AG04450 (cell line): ENCODE measurements around the gene ADGRG6. TPM values are rescaled to one million over a fixed set of nuclear protein-coding genes. Genes with fewer than 3 reads are reported as not detected.

Experiments used
- CTCF ChIA-PET: fragments of 300-600, 350-600 bp; formaldehyde crosslinking; extraction: SDS; loops from one replicate; lab custom pipeline; 2022; ENCODE audit warnings: antibody characterized with exemption, inconsistent platforms; lab: Charles Lee
- POLR2A ChIA-PET: fragments of 350-600 bp; formaldehyde crosslinking; extraction: SDS; loops from one replicate; lab custom pipeline; 2021; ENCODE audit warnings: antibody characterized with exemption, inconsistent platforms; lab: Yijun Ruan, JAX
- DNase-seq: peaks from one replicate; pipeline ENCODE4 v3.0.0-alpha.2; 2011; ENCODE audit warnings: low read depth, low spot score
- H3K27ac ChIP-seq: one replicate; pipeline ENCODE4 v1.5.1; 2012; ENCODE audit warnings: low read depth, low read length, control low read depth
- H3K27me3 ChIP-seq: one replicate; pipeline ENCODE4 v1.6.0; 2012; ENCODE audit warnings: low read length; ENCODE audit not compliant: control insufficient read depth, insufficient read depth
- H3K4me3 ChIP-seq: 2 replicates; pipeline ENCODE4 v1.5.1; 2011; ENCODE audit warnings: mild to moderate bottlenecking, low read depth, low read length, control low read depth
- H3K9me3 ChIP-seq: 2 replicates; pipeline ENCODE4 v1.5.1; 2012; ENCODE audit warnings: low read length; ENCODE audit not compliant: control insufficient read depth, insufficient read depth
- polyA plus RNA-seq: library from polyadenylated mRNA; depleted of rRNA; stranded (reverse); fragments of >200 nt; gene quantifications from 2 replicates; pipeline ENCODE4 v1.2.3, GENCODE V29; 2011
- TF ChIP-seq, protein P1 (sequence below): IDR thresholded peaks from 2 replicates; pipeline ENCODE4 v1.5.1; 2011; ENCODE audit warnings: low read depth, low read length, control low read depth, inconsistent platforms

The ADGRG6 gene
- polyA plus RNA-seq, 1 experiment, result 16.2 TPM

DNA sequence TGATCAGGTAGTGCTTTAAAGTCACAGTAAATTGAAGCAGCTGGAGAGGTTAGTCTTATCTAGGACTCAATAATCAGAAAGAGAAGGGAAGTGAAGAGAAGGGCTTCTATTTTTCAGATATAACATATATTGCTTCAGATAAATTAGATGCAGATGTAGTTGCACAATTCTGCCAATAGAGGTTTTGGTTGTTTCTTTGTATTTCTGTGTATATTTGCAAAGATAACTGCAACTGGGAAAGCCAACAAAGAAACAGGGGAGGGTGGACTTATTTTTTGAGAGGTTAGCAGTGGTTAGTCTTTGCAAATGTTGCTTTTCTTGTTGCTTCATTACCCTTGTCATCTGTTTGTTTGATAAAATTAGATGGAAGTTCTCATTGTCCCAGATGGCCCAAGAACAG lies 106.6 kb downstream of the ADGRG6 start:
- no peaks in the 10 kb centered on the region for H3K9me3 ChIP-seq
- H3K4me3 ChIP-seq, result no peak overlapping the region
- ChIA-PET CTCF (no interaction called here), POLR2A (no interaction called here)
- TF ChIP-seq, protein P1, sequence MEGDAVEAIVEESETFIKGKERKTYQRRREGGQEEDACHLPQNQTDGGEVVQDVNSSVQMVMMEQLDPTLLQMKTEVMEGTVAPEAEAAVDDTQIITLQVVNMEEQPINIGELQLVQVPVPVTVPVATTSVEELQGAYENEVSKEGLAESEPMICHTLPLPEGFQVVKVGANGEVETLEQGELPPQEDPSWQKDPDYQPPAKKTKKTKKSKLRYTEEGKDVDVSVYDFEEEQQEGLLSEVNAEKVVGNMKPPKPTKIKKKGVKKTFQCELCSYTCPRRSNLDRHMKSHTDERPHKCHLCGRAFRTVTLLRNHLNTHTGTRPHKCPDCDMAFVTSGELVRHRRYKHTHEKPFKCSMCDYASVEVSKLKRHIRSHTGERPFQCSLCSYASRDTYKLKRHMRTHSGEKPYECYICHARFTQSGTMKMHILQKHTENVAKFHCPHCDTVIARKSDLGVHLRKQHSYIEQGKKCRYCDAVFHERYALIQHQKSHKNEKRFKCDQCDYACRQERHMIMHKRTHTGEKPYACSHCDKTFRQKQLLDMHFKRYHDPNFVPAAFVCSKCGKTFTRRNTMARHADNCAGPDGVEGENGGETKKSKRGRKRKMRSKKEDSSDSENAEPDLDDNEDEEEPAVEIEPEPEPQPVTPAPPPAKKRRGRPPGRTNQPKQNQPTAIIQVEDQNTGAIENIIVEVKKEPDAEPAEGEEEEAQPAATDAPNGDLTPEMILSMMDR, result peak; percentile 28; the same call in 1 of the 2 replicates
- no peak overlapping the region for H3K27ac ChIP-seq
- H3K27me3 ChIP-seq, result no peaks in the 10 kb centered on the region
- no peak for DNase-seq

DNA sequence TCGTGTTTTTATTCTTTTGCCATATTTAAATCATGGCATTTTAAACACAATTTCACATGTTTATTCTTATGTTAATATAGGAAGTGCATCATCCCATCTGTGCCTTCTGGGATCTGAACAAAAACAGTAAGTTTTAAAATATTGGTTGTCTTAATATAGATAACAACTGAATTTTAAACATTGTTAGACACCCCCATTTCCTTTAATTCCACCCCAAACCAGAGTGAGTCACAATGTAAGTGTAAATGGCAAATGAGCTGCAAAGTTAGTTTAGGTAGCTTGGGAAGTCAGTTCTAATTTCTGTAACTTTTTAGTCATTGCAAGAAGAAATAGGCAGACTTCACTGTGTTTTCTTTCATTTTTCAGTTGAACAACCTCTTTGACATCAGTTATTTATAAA lies 108.0 kb downstream of the ADGRG6 start:
- no peak for DNase-seq
- Histone ChIP-seq H3K27ac (no peak overlapping the region), H3K27me3 (no peaks in the 10 kb centered on the region), H3K9me3 (no peaks in the 10 kb centered on the region), H3K4me3 (no peak overlapping the region)
- TF ChIP-seq, protein P1, result no peak
- POLR2A ChIA-PET, result no interaction called here
- CTCF ChIA-PET, result no interaction called here

DNA sequence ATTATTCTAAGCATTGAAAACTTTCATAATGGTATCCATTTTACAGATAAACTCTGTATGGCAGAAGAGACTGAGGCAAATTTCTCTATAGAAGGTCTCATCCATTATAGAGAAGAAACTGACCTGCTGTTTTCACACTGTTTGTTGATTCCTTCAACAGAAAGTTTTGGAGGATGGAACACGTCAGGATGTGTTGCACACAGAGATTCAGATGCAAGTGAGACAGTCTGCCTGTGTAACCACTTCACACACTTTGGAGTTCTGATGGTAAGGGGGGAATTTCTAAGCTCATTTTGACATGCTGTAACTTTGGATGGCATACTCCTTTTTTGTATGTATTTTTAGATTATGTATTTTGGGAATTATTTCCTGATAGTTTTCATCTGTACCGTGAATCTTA lies 109.3 kb downstream of the ADGRG6 start:
- no peaks in the 10 kb centered on the region for H3K9me3 ChIP-seq
- H3K27me3 ChIP-seq, result no peaks in the 10 kb centered on the region
- DNase-seq, result no peak
- ChIA-PET CTCF (no interaction called here), POLR2A (no interaction called here)
- TF ChIP-seq, protein P1, result no peak
- no peak overlapping the region for H3K27ac ChIP-seq
- H3K4me3 ChIP-seq, result no peak overlapping the region

DNA sequence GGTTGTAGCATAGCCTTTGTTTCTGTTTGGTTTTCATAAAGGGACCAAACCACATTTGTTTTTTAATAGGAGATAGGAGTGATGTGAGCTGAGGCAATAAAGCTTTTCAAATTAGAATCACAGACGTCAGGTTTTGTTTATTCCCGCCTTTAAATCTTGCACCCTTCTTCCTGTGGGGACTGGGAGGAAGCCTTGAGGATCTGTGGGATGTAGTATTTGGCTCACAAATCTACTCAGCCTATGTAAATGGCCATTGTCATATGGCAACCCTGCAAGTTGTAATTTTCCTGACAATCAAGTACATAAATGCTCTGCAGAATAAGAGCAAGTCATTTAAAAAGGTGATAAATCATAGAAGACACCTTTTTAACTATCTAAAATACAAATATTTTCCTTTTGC lies 110.4 kb downstream of the ADGRG6 start:
- TF ChIP-seq, protein P1, result no peak
- DNase-seq, result no peak
- ChIA-PET POLR2A (no interaction called here), CTCF (no interaction called here)
- no peak overlapping the region for H3K27ac ChIP-seq
- no peaks in the 10 kb centered on the region for H3K27me3 ChIP-seq
- no peaks in the 10 kb centered on the region for H3K9me3 ChIP-seq
- no peak overlapping the region for H3K4me3 ChIP-seq

DNA sequence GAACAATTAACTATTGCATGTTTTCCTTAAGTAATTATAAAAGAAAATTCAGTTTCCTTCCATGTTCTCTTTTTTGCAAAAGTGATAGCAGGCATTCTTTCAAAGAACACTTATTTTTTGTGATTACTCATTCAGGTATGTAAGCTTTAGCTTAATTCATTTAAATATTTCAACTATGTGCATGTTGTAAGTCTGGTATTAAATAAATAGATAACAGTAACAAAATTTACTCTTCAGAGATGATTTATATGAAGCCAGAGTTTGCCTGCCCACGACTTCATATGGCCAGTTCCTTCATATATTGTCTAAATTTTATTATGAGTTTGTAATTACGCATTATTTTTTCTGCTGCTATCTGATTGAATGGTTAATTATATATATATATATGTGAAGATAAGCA lies 110.9 kb downstream of the ADGRG6 start:
- ChIA-PET POLR2A (no interaction called here), CTCF (no interaction called here)
- no peak overlapping the region for H3K4me3 ChIP-seq
- TF ChIP-seq, protein P1, result no peak
- H3K9me3 ChIP-seq, result no peaks in the 10 kb centered on the region
- no peaks in the 10 kb centered on the region for H3K27me3 ChIP-seq
- no peak for DNase-seq
- H3K27ac ChIP-seq, result no peak overlapping the region
